Stomach smooth muscle (tissue), 2 donors: ENCODE data around the gene ACE.

Experiments
- H3K27ac ChIP-seq: one replicate; pipeline ENCODE4 v1.7.0; 2013; ENCODE audit warnings: mild to moderate bottlenecking, low read length, inconsistent platforms
- H3K27me3 ChIP-seq, 2 donors: one replicate each; pipeline ENCODE4 v1.7.0; 2013; ENCODE audit warnings: low read length in 2 of 2; ENCODE audit not compliant: insufficient read depth in 2 of 2, control insufficient read depth in 1 of 2
- H3K36me3 ChIP-seq, 2 donors: one replicate each; pipeline ENCODE4 v1.7.0; 2013; ENCODE audit warnings: low read length in 2 of 2; ENCODE audit not compliant: control insufficient read depth in 2 of 2, insufficient read depth in 2 of 2
- H3K4me1 ChIP-seq: one replicate; pipeline ENCODE4 v1.7.0; 2013; ENCODE audit warnings: low read length; ENCODE audit not compliant: control insufficient read depth, insufficient read depth
- H3K4me3 ChIP-seq, 2 donors: one replicate each; pipeline ENCODE4 v1.7.0; 2013; ENCODE audit warnings: low read length in 2 of 2
- H3K9ac ChIP-seq, 2 donors: one replicate each; pipeline ENCODE4 v1.7.0; 2013; ENCODE audit warnings: low read length in 2 of 2, mild to moderate bottlenecking in 1 of 2
- H3K9me3 ChIP-seq, 2 donors: one replicate each; pipeline ENCODE4 v1.7.0; 2013; ENCODE audit warnings: low read length in 2 of 2; ENCODE audit not compliant: control insufficient read depth in 2 of 2
- donor health status: healthy.
- donor health status: Pancreatic carcinoma.

ACE gene

GRCh38 chr17:63483038-63483437 is 6.2 kb downstream of the ACE start:
- H3K36me3 ChIP-seq: no peaks in the 10 kb centered on the region
- H3K27ac ChIP-seq: no peak overlapping the region
- peaks cover 4% of the 10 kb centered on the region for H3K4me1 ChIP-seq
- no peak overlapping the region for H3K4me3 ChIP-seq
- H3K9me3 ChIP-seq: no peaks in the 10 kb centered on the region
- peaks cover 14 to 33% of the 10 kb centered on the region in 2 donors for H3K27me3 ChIP-seq
- H3K9ac ChIP-seq: no peak overlapping the region

DNA sequence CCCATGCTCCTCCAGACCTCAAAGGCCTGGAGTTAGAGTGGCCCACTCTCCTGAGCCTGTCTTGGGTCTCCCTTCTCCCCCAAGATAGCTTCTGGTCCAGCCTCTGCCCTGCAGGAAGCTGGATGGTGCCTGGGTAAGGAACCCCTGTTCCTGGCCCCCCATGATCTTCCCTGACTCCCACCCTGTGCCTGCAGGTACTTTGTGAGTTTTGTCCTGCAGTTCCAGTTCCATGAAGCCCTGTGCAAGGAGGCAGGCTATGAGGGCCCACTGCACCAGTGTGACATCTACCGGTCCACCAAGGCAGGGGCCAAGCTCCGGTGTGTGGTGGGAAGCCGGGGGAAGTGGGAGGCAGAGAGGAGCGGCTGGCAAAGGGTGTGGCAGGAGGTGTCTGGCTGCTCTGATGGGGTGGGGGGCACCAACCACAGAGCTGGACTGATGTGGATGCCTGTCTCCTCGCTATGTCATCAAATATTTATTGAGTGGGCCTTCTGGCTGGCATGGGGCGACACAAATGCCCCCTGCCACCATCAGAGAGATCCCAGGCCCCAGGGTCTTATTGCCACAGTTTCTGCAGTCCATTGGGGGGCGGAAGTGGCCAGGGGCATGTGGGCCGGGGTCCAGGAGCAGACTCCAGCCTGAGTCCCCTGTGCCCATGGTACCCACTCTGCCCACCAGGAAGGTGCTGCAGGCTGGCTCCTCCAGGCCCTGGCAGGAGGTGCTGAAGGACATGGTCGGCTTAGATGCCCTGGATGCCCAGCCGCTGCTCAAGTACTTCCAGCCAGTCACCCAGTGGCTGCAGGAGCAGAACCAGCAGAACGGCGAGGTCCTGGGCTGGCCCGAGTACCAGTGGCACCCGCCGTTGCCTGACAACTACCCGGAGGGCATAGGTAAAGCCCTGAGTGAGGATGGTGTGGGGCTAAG is 7.1 kb downstream of the ACE start:
- Histone ChIP-seq H3K27me3 (peaks cover 8 to 26% of the 10 kb centered on the region in 2 donors), H3K9me3 (no peaks in the 10 kb centered on the region), H3K36me3 (no peaks in the 10 kb centered on the region), H3K27ac (no peak overlapping the region), H3K4me3 (no peak overlapping the region), H3K4me1 (no peaks in the 10 kb centered on the region), H3K9ac (no peak overlapping the region)

GRCh38 chr17:63486317-63487013 is 9.6 kb downstream of the ACE start:
- Histone ChIP-seq H3K27me3 (peaks cover 3 to 8% of the 10 kb centered on the region in 2 donors), H3K9ac (no peak overlapping the region), H3K36me3 (no peaks in the 10 kb centered on the region), H3K27ac (no peak overlapping the region), H3K9me3 (no peaks in the 10 kb centered on the region), H3K4me3 (no peak overlapping the region), H3K4me1 (no peaks in the 10 kb centered on the region)

DNA sequence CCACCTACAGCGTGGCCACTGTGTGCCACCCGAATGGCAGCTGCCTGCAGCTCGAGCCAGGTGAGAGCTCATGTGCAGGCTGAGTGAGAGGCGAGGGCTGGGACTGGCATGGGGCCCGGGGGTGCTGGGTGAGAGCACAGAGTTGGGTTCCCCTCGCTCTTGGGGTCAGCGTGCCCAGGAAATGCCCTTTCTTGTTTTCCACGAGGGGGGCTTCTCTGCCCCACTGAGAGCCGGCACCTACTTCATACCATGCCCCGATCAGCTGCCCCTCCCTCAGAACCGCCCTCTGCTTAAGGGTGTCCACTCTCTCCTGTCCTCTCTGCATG is 10.1 kb downstream of the ACE start:
- Histone ChIP-seq H3K27ac (no peak overlapping the region), H3K36me3 (no peaks in the 10 kb centered on the region), H3K4me3 (no peak overlapping the region), H3K9ac (no peak overlapping the region), H3K4me1 (no peaks in the 10 kb centered on the region), H3K9me3 (no peaks in the 10 kb centered on the region), H3K27me3 (peaks cover 3 to 8% of the 10 kb centered on the region in 2 donors)

- Histone ChIP-seq H3K36me3 (no peaks in the 10 kb centered on the region), H3K9me3 (no peaks in the 10 kb centered on the region), H3K9ac (no peak overlapping the region), H3K4me1 (no peaks in the 10 kb centered on the region), H3K27ac (no peak overlapping the region), H3K27me3 (peaks cover 0 to 8% of the 10 kb centered on the region in 2 donors), H3K4me3 (no peak overlapping the region)
Observed at GRCh38 chr17:63488851-63489250, 12.0 kb downstream of the ACE start.

DNA sequence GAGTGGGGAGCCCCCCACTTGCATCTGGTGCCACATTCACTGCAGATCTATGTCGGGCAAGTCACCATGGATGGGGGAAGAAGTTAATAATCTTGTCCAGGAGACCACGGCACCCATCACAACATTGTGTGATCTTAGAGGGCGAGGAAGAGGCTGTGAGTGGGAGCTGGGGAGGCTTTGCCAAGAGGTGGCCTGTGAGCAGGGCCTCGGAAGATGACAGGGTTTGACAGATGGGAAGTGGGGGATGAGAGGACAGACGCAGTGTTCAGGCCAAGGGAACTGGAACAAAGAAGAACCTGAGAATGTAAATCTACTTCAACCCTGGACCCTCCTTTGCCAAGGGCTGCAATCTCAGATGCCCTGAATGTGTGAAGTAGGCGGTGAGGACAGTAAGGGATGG is 12.4 kb downstream of the ACE start:
- Histone ChIP-seq H3K27ac (no peak overlapping the region), H3K9ac (no peak overlapping the region), H3K4me3 (no peak overlapping the region), H3K9me3 (no peaks in the 10 kb centered on the region), H3K36me3 (no peaks in the 10 kb centered on the region), H3K4me1 (no peaks in the 10 kb centered on the region), H3K27me3 (peaks cover 0 to 8% of the 10 kb centered on the region in 2 donors)

- Histone ChIP-seq H3K9ac (no peak overlapping the region), H3K4me3 (no peak overlapping the region), H3K36me3 (no peaks in the 10 kb centered on the region), H3K27me3 (peaks cover 0 to 8% of the 10 kb centered on the region in 2 donors), H3K27ac (no peak overlapping the region), H3K9me3 (no peaks in the 10 kb centered on the region), H3K4me1 (no peaks in the 10 kb centered on the region)
Observed at GRCh38 chr17:63490329-63490728, 13.5 kb downstream of the ACE start.

- H3K9ac ChIP-seq: no peak overlapping the region
- H3K27me3 ChIP-seq: peaks cover 0 to 8% of the 10 kb centered on the region in 2 donors
- no peaks in the 10 kb centered on the region for H3K36me3 ChIP-seq
- H3K4me1 ChIP-seq: no peaks in the 10 kb centered on the region
- no peak overlapping the region for H3K4me3 ChIP-seq
- no peak overlapping the region for H3K27ac ChIP-seq
- H3K9me3 ChIP-seq: no peaks in the 10 kb centered on the region
Observed at GRCh38 chr17:63490858-63491400, 14.1 kb downstream of the ACE start.

DNA sequence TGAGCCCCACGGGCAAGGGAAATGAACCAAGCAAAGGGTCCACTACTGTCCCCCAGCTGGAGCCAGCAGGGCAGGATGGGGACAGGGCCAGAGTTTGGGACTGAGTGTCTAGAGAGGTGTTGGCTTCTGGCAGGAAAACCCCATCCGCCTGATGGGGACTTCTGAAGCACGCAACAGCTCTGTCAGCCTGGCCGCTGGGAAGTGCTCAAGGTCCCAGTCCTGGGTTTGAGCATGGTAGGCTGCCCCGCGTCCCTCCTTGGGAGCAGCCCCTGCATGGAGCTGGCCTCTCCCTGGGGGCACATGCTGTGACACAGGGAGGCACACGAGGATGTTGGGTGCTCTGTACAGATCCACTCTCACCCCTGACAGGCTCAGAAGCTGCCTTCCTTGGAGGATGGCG is 14.6 kb downstream of the ACE start:
- H3K9me3 ChIP-seq: no peaks in the 10 kb centered on the region
- H3K4me1 ChIP-seq: no peaks in the 10 kb centered on the region
- no peaks in the 10 kb centered on the region for H3K36me3 ChIP-seq
- no peak overlapping the region for H3K4me3 ChIP-seq
- peaks cover 0 to 8% of the 10 kb centered on the region in 2 donors for H3K27me3 ChIP-seq
- no peak overlapping the region for H3K9ac ChIP-seq
- no peak overlapping the region for H3K27ac ChIP-seq

DNA sequence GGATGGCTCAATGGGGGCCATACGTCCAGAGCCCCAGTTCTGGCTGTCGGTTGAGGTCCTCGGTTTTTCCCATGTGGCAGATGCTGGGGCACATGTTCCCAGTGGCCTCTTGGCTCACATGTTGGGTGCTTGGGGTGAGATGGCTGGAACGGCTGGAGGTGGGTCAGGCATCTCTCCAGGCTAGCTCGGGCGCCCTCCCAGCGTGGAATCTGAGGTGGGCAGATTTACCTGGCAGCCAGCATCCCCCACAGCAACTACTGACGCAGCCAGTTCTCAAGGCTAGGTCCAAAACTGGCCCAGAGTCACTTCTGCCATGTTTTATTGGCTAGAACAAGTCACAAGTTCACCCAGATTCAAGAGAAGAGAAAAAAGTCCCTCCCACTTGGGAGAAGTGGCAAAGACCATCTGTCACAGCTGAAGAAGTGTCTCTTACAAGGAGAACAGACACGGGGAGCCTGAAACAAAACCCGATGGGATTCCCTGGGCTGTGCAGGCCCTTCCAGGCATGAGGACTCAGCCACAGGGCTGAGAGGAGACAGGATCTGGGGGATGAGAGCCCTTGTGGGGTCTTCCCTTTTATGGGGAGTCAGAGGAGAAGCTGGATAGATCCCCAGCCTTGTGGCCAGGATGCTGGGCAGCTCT is 15.2 kb downstream of the ACE start:
- Histone ChIP-seq H3K27ac (no peak overlapping the region), H3K9me3 (no peaks in the 10 kb centered on the region), H3K36me3 (no peaks in the 10 kb centered on the region), H3K9ac (no peak overlapping the region), H3K4me1 (no peaks in the 10 kb centered on the region), H3K27me3 (peaks cover 0 to 8% of the 10 kb centered on the region in 2 donors), H3K4me3 (no peak overlapping the region)
